ENCODE results near the gene CEP57. TPM values are rescaled to one million over a fixed set of nuclear protein-coding genes. Genes with fewer than 3 reads are reported as not detected.

Gene CEP57
- total RNA-seq, 1 donor from 2014 or later, result 78.3 TPM

DNA sequence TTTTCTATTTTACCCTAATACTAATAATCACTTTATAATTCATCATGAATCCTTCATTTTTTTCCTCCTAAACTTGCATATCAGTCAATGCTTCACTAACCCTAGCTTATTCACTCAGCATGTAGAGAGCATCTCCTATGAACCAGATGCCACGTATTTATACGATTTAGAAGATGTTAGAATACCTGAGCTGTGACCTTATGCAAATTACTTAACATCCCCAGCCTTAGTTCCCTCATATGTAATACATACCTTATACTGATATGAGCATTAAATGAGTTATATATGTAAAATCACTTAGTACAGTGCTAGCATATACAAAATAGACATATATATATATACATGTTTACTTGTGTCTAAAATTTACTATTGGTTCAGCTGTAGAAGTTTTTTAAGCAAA is 9.8 kb upstream of the CEP57 start:
- Mint-ChIP-seq H3K27ac (no peak overlapping the region), H3K4me3 (no peak overlapping the region), H3K4me1 (no peaks in the 10 kb centered on the region), H3K27me3 (ENCODE audit: low read depth) (no peaks in the 10 kb centered on the region), H3K9me3 (no peaks in the 10 kb centered on the region), H3K36me3 (peaks cover 37% of the 10 kb centered on the region)
- DNase-seq (ENCODE audit: low spot score in 2 of 2, unreplicated experiment in 2 of 2), result no peak
- no peak for TF ChIP-seq CTCF (IDR thresholded peaks at IDR 0.05; ENCODE audit: unreplicated experiment)

- peak; percentile 9 for TF ChIP-seq CTCF (IDR thresholded peaks at IDR 0.05; ENCODE audit: unreplicated experiment)
- Mint-ChIP-seq H3K9me3 (no peaks in the 10 kb centered on the region), H3K4me1 (peaks cover 30% of the 10 kb centered on the region), H3K4me3 (peak overlapping the region; percentile 99), H3K27me3 (ENCODE audit: low read depth) (no peaks in the 10 kb centered on the region), H3K36me3 (peaks cover 20% of the 10 kb centered on the region), H3K27ac (peak overlapping the region; percentile 93)
- peak; percentile 21 to 65 for DNase-seq (ENCODE audit: low spot score in 2 of 2, unreplicated experiment in 2 of 2)
Observed at GRCh38 chr11:95788921-95789505, 1.3 kb upstream of the CEP57 start.

DNA sequence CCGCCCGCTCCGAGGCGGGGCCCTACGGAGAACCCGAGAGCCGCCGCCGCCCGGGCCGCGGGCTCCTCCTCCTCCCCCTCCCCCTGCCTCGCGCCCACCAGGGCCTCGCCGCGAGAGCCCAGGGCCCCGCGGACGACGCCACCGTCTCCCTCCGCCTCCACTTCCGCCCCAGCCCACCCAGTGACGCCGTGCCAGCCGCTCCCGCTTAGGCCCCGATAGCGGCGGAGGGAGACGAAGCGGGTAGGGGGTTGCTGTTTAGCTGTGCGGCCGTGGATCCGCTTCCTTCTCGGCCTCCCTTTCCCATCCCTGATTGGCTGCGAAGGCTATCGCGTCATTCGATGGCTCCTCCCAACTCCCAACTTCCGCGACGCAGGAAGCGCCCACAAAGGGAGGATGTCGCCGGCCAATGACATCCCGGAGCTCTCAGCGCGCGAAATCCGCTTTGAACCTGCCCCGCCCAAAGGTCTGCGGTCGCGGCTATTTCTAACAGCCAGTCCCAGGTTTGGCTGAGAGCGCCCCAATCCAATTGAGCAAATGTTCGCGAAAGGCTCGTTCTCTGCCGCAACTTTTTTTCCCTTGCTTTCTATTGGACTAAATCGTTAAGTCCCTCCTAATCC is 684 bp upstream of the CEP57 start, which contains the start of gene FAM76B:
FAM76B (minus strand) TSS at position 277 of the 617 bp plus-strand sequence. CDS start 304 bp downstream, outside the sequence.
- TF ChIP-seq CTCF (IDR thresholded peaks at IDR 0.05; ENCODE audit: unreplicated experiment), result no peak
- H3K36me3 Mint-ChIP-seq, result peaks cover 19% of the 10 kb centered on the region
- peak within 1 kb of the TSS; percentile 100 for H3K27ac Mint-ChIP-seq
- H3K9me3 Mint-ChIP-seq, result no peaks in the 10 kb centered on the region
- no peaks in the 10 kb centered on the region for H3K27me3 Mint-ChIP-seq (ENCODE audit: low read depth)
- H3K4me3 Mint-ChIP-seq, result peak within 1 kb of the TSS; percentile 99
- peaks cover 34% of the 10 kb centered on the region for H3K4me1 Mint-ChIP-seq
- DNase-seq (ENCODE audit: low spot score in 2 of 2, unreplicated experiment in 2 of 2), result peak; percentile 92 to 95

DNA sequence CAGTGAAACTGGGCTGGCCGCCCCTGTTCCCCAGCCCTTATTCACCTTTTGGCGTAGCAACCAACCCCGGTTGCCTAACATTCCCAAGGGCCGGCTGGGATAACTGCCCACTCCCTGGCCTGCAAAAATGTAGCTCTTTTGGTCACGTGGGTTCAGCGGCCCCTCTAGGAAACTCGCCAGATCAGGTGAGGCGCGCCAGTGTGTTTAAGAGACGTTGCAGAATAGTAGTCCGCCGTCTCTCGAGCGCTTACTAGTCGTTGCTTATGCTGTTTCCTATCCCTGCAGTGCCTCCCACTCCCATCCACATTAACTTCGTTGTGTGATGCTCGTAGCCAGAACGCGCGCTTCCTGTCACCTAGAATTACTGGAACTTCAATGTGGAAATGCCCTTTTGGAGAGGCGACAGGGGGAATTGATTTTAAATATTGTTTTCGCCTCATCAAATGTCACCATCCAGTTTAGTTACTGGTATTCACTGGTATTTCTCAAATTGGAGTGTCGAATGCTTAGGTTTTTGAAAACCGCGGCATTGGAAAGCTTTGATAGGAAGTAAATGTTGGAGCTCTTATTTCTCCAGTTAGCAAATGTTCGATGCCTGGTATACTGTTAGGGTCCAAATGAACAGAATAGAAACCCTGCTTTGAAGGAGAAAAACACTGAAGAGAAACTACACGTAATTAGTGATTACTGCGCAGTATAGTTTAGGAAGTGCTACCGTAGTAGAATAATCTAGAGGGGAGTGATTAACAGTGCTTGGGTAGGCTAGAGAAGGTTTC is 823 bp downstream of the CEP57 start:
- no peaks in the 10 kb centered on the region for H3K9me3 Mint-ChIP-seq
- TF ChIP-seq CTCF (IDR thresholded peaks at IDR 0.05; ENCODE audit: unreplicated experiment), result no peak
- H3K27ac Mint-ChIP-seq, result peak overlapping the region; percentile 100
- H3K36me3 Mint-ChIP-seq, result peaks cover 7% of the 10 kb centered on the region
- peak overlapping the region; percentile 99 for H3K4me3 Mint-ChIP-seq
- DNase-seq (ENCODE audit: low spot score in 2 of 2, unreplicated experiment in 2 of 2), result peak; percentile 31 to 70
- no peaks in the 10 kb centered on the region for H3K27me3 Mint-ChIP-seq (ENCODE audit: low read depth)
- H3K4me1 Mint-ChIP-seq, result peaks cover 35% of the 10 kb centered on the region

DNA sequence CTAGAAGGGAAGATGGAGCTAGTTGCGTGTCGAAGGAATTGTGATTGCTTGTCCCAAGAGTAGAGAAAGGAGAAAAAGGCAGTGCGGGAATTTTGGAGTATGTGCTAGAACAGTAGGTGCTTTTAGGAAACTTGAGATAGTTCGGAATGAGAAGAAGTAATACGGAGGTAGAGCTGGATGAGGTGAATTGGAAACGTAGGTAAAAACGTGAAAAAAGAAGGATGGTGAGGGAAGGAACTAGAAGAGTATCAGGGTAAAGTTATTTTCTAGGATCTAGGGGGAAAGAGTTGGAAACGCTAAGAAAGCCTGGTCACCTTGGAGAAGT is 1.4 kb downstream of the CEP57 start:
- DNase-seq (ENCODE audit: low spot score in 2 of 2, unreplicated experiment in 2 of 2), result no peak
- peaks cover 38% of the 10 kb centered on the region for H3K4me1 Mint-ChIP-seq
- TF ChIP-seq CTCF (IDR thresholded peaks at IDR 0.05; ENCODE audit: unreplicated experiment), result no peak
- H3K36me3 Mint-ChIP-seq, result peaks cover 5% of the 10 kb centered on the region
- H3K4me3 Mint-ChIP-seq, result peak overlapping the region; percentile 99
- H3K27ac Mint-ChIP-seq, result peak overlapping the region; percentile 100
- H3K9me3 Mint-ChIP-seq, result no peaks in the 10 kb centered on the region
- no peaks in the 10 kb centered on the region for H3K27me3 Mint-ChIP-seq (ENCODE audit: low read depth)
